ENCODE data around the gene KRT14. TPM values are rescaled to one million over a fixed set of nuclear protein-coding genes. Genes with fewer than 3 reads are reported as not detected.
"Not testable (repeated sequence)": the region's sequence is repeated elsewhere in the genome, so short reads cannot be mapped to it uniquely, and the experiment has no call there.

KRT14 gene
- 212 TPM for total RNA-seq (ENCODE audit: insufficient read depth, low replicate concordance)

- no peak for DNase-seq (ENCODE audit: low spot score)
Measured at GRCh38 chr17:41586863-41587495, at the start of gene KRT14. Gene KRT14 (minus strand): TSS chr17:41586895. CDS start chr17:41586834, 61 bp downstream.

- DNase-seq (ENCODE audit: low spot score): peak; percentile 35
Measured at GRCh38 chr17:41635121-41636097, 48.7 kb upstream of the KRT14 start.

GRCh38 chr17:41634639-41635038 is 47.9 kb upstream of the KRT14 start:
- no peak for DNase-seq (ENCODE audit: low spot score)

GRCh38 chr17:41633556-41634199 is 47.0 kb upstream of the KRT14 start:
- DNase-seq (ENCODE audit: low spot score): no peak

- no peak for DNase-seq (ENCODE audit: low spot score)
Measured at GRCh38 chr17:41632482-41633105, 45.9 kb upstream of the KRT14 start.

GRCh38 chr17:41631898-41632285 is 45.2 kb upstream of the KRT14 start:
- no peak for DNase-seq (ENCODE audit: low spot score)

- DNase-seq (ENCODE audit: low spot score): no peak
Measured at GRCh38 chr17:41631025-41631897, 44.6 kb upstream of the KRT14 start.

GRCh38 chr17:41629826-41630670 is 43.4 kb upstream of the KRT14 start:
- no peak for DNase-seq (ENCODE audit: low spot score)

- no peak for DNase-seq (ENCODE audit: low spot score)
Measured at GRCh38 chr17:41629316-41629715, 42.6 kb upstream of the KRT14 start.

- DNase-seq (ENCODE audit: low spot score): not testable (repeated sequence)
Measured at GRCh38 chr17:41628621-41629255, 42.0 kb upstream of the KRT14 start.

GRCh38 chr17:41628073-41628370 is 41.3 kb upstream of the KRT14 start:
- not testable (repeated sequence) for DNase-seq (ENCODE audit: low spot score)

GRCh38 chr17:41627316-41628072 is 40.8 kb upstream of the KRT14 start:
- DNase-seq (ENCODE audit: low spot score): no peak

GRCh38 chr17:41626914-41627295 is 40.2 kb upstream of the KRT14 start:
- not testable (repeated sequence) for DNase-seq (ENCODE audit: low spot score)

- DNase-seq (ENCODE audit: low spot score): not testable (repeated sequence)
Measured at GRCh38 chr17:41626028-41626913, 39.6 kb upstream of the KRT14 start.

GRCh38 chr17:41625602-41626001 is 38.9 kb upstream of the KRT14 start:
- no peak for DNase-seq (ENCODE audit: low spot score)

- peak; percentile 77 for DNase-seq (ENCODE audit: low spot score)
Measured at GRCh38 chr17:41624208-41625101, 37.8 kb upstream of the KRT14 start, which contains the start of gene KRT17. Gene KRT17 (minus strand): TSS chr17:41624575. CDS start chr17:41624509, 66 bp downstream.

Measured in umbilical cord (tissue), 2 donors.